HL-60/S4 (cell line): ENCODE measurements around the gene KCNJ10.

Experiments
- in situ Hi-C: fragments of 300-500 bp; cut with MboI; formaldehyde crosslinking; loops from 2 replicates; pipeline ENCODE4 v1.14.3; 2022; ENCODE audit warnings: low sequenced_read_pairs

The KCNJ10 gene

GRCh38 chr1:160099716-160100375 lies 29.9 kb upstream of the KCNJ10 start:
- in situ Hi-C loops: loop anchor here (10.0 kb wide), 2 partner anchors 155 to 275 kb away; no protein-coding TSS in a partner anchor

DNA sequence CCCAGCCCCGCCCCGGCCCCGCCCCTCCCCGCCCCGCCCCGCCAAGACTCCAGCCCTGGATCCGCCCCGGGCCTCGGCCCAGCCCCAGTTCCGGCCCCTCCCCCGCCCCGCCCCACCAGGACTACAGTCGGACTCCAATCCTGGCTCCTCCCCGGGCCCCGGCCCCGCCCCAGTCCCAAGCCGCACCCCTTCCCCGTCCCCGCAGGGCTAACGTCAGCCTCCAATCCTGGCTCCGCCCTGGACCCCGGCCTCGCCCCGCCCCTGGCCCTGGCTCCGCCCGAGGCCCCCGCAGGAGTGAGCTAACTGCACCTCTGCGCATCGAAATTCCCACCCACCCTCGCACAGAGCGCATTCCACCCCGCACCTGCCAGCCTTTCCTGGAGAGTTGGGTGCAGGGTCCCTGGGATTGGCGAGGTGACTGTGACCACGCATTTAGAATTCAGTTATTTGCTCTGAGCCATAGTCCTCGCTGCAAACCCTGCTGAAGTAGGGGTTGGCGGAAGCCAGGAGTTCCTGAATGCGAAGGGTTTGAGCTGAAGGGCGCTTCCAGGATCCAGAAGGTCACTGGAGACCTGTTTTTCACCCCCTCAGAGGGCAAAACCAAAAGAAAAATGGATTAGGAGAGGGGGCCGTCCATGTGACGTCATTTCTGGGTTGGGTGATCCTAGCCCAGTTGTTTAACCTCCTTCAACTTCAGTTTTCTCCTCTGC lies 29.0 kb upstream of the KCNJ10 start:
- in situ Hi-C loops: loop anchor here (10.0 kb wide), 2 partner anchors 156 to 276 kb away; no protein-coding TSS in a partner anchor

GRCh38 chr1:160097911-160098851 lies 28.2 kb upstream of the KCNJ10 start, which contains the start of gene IGSF8:
Gene IGSF8, minus strand, starts transcription at chr1:160098619. Its CDS starts 147 bp downstream, at chr1:160098472.
- in situ Hi-C loops: loop anchor here (10.0 kb wide), 2 partner anchors 157 to 277 kb away; no protein-coding TSS in a partner anchor

DNA sequence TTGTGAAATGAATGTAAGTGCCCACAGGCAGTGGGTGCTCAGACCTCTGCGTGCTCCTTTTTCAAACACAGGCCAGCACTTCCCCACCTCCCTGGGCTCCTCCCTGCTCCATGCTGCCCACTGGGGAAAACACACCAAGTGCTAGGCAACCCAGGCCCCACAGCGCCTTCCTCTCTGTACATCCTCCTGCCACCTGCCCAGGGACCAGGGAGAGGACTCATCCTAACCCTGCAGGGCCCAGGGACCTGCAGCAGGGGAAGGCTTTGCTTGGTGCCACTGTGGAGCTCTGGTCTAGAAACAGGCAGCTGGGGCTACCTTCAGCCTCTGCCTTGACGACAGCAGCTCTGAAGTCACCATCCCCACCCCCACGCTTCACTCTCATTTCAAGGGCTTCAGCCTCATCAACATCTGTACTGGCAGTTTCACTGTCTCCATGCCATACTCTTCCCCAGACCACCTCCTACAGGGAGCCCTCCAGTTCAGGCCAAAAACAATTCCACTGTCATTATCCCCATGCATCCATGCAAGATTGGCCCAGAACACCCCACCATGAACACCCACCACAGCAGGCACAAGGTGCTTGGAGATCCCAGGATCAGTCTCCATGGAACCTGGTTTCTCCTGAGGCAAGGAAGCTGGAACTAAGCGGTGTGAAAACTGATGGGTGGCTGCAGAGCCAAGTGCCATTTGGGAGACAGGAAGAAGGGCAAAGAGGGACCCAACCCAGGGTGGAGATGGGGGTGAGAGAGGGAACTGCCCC lies 27.4 kb upstream of the KCNJ10 start:
- in situ Hi-C loops: loop anchor here (10.0 kb wide), 2 partner anchors 157 to 277 kb away; no protein-coding TSS in a partner anchor

DNA sequence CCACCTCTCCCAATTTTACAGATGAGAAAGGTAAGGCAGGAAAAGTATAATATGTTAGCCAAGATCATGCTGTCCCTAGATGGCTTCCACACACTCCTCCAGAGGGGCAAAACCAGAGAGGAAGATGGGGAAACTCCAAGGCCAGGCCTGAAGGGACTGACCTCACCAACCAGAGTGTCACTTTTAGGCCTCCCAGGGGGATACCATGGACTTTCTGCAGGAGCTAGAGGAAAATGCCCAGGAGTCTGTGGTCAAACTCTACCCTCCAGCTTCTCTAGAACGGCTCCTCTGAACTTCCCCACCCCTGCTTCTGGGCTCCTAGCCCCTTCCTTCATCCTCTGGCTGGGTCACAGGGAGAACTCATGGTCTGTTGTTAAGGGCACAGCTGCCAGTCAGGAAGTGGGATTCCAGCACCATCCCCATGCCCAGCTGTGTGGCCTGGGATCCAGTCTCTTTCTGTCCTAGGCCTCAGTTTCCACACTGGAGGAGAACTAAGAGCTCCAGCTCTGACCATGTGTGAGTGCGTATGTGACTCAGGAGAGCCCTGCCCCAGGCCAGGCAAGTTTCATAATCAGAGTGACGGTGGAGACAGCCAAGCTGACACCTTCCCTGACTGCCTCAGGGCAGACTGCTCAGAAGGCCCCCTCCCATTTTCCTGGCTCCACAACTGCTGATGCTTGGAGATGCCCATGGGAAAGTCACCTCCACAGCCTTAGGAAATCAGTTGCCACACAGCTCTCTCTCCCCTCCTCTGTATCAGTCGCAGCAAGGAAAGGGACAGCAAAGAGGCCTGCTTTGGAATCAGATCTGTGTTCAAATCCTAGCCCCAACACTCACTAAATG lies 26.5 kb upstream of the KCNJ10 start:
- in situ Hi-C loops: loop anchor here (10.0 kb wide), 2 partner anchors 158 to 278 kb away; no protein-coding TSS in a partner anchor

DNA sequence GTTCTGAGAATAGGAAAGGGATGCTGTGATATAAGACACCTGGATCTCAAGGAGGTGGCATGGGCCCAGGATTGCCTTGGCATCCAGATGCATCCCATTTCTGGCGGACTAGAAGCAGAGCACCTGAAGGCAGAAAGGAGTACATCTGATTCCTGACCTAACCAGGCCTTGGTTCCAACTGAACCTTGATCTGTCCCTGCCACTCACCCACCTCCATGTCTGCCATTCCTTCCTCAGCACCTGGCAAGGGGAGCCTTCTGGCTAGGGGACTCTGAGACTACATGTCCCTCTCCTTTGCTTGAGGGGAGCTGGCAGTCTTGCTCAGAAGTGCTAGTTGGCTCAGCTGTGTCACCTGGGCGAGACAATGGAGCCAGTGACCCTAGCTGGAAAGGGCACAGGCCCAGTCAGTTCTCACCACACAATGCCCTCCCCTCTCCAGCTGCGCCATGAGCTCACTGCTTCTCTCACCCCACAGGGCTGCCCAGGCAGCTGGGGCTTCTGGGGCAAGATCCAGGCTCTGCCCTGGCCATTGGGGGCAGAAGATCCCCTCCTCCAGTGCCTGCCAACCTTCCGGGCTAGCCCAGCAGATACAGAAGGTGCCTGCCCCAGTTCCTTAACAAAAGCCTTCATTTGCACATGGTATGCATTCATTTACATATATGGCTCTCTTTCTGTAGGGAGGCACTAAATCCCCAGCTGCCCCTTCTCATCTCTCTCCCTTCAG lies 25.6 kb upstream of the KCNJ10 start:
- in situ Hi-C loops: loop anchor here (10.0 kb wide), 2 partner anchors 159 to 279 kb away; no protein-coding TSS in a partner anchor

- in situ Hi-C loops: loop anchor here (10.0 kb wide), 2 partner anchors 160 to 280 kb away; no protein-coding TSS in a partner anchor
These were observed 24.8 kb upstream of the KCNJ10 start for GRCh38 chr1:160094806-160095205.

DNA sequence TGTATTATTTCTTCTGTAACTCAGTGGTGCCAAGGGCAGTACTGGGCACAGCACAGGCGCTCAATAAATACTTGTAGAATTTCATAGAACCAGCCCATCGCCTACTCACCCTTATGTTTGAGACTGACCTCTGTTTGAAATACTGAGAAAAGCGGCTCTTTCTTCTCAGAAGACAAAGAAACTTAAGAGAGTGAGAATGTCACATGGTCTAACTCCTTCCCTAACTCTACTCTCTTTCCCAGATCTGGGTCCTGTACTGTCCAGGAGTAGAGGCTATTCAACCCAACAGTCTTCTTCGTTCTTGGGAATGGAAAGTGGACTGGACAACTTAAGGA lies 24.3 kb upstream of the KCNJ10 start:
- in situ Hi-C loops: loop anchor here (10.0 kb wide), 2 partner anchors 161 to 281 kb away; no protein-coding TSS in a partner anchor

DNA sequence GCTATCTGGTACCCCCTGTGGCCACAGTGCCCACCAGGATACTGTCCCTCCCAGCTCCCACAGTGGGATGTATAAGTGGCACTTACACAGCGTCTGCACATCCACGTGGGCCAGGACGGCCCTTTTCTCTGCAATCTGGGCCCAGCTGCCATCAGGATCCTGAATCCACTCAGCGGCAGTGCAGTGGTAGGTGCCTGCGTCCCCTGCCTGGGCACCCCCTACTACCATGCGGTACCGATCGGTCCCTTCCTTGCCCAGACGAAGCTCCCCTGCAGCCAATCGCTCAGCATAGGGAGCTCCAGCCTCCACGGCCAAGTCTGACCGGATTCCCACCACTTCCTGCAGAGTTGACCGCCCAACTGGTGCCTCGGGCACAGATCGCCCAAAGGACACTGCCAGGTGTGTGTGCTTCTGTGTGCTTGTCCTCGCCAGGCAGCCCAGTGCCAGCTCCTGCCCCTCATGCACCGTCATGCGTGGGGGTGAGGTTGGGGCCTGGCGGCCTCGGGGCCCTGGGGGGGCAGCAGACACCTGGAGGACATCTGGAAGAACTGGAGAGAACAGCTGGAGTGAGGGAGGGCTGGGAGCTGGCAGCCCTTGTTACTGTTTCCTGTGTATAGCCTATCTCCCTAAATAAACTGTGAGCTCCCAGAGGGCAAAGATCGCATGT lies 23.8 kb upstream of the KCNJ10 start:
- in situ Hi-C loops: loop anchor here (10.0 kb wide), 2 partner anchors 161 to 281 kb away; no protein-coding TSS in a partner anchor

- in situ Hi-C loops: loop anchor here (10.0 kb wide), 2 partner anchors 162 to 282 kb away; no protein-coding TSS in a partner anchor
These were observed 23.1 kb upstream of the KCNJ10 start for GRCh38 chr1:160093069-160093395.

- in situ Hi-C loops: loop anchor here (10.0 kb wide), 2 partner anchors 162 to 282 kb away; no protein-coding TSS in a partner anchor
These were observed 22.6 kb upstream of the KCNJ10 start for GRCh38 chr1:160092366-160093068.

- in situ Hi-C loops: loop anchor here (10.0 kb wide), 2 partner anchors 163 to 283 kb away; no protein-coding TSS in a partner anchor
These were observed 21.8 kb upstream of the KCNJ10 start for GRCh38 chr1:160091666-160092223.

DNA sequence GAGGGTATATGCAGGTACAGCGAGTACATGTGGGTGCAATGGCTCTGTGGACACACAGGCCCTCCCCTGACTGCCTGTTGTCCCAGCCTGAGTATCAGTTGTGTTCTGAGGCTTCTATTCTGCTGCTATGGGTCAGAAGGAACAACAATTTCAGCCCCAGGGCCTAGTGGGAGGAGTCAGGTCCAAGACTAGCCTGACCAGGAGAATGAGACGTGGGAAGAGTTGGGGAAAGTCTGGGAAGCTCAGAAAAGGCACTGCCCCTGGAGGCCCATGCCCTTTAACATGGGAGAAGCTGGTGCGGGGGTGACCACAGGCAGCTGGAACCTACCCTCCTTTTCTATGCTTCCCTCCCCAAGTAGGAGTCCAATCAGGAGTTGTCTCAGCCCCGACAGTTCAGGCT lies 20.8 kb upstream of the KCNJ10 start:
- in situ Hi-C loops: loop anchor here (10.0 kb wide), 2 partner anchors 164 to 284 kb away; no protein-coding TSS in a partner anchor

DNA sequence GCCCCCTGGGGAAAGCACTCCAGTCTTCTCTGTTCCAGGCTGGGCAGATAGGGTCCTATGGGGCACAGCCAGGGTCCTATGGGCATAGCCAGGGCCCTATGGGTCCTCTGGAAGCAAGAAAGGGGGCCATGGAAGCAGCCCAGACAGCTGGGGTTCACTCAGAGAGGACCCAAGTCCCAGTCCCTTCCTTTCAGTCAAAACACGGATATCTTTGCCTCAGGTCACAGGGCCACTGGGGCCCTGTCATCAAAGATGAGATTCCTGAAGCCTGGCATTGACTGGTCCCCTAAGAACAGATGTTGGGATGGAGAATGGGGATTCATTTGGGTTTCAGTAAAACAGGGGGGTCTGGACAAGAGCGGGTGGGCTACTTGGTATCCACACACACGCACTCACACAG lies 19.9 kb upstream of the KCNJ10 start:
- in situ Hi-C loops: loop anchor here (10.0 kb wide), 2 partner anchors 165 to 285 kb away; no protein-coding TSS in a partner anchor

- in situ Hi-C loops: no loop called here
These were observed 17.2 kb upstream of the KCNJ10 start for GRCh38 chr1:160087118-160087662.

DNA sequence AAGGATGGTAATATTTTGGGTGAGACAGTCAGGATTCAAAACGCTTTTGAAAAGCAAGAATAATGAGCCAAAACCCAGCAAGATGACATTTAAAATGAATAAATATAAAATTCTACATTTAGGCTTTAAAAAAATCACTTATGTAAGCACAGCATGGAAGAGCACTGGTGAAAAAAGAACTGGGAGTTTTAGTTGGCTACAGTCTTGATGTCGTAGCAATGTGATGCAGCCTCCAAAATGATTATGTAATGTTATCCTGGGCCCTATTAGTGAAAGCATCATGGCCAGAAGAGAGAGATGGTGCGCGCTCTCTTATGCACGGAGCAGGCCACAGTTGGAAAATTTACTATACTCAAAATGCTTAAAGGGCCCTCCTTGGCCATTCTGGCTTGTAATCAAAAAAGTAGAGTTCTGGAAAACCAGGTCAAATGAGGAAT lies 16.5 kb upstream of the KCNJ10 start:
- in situ Hi-C loops: no loop called here
